ENCODE measurements around the gene GSTO1.

DNA sequence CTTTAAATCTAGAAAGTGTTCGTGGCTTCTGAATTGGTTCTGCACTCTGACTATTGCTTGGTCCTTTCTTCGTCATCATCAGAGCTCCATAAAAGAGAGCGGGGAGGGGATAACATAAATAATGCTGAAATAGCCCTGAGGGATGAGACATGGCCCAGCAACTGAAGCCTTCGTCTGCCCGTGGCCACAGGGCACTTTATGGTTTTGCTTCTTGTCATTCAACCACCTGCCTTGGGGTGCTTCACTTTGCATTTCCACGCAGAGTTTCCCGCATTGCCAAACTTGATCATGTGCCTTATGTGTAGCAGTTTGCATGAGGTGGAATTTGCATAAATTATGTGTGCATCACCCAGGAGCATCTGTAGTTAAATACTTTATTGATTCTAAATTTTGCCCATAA, 30.2 kb downstream of the GSTO1 start:
- TF ChIP-seq GATA3 (IDR thresholded peaks at IDR 0.05; ENCODE audit: low read depth, low read length) (no peak), GATA2 (IDR thresholded peaks at IDR 0.05; ENCODE audit: low read depth, low read length) (no peak)
